Measurements from ENCODE around the gene SUMO1.

- TF ChIP-seq EZH2 (IDR thresholded peaks at IDR 0.05; ENCODE audit: low read depth), result no peak
- TF ChIP-seq, protein P1, sequence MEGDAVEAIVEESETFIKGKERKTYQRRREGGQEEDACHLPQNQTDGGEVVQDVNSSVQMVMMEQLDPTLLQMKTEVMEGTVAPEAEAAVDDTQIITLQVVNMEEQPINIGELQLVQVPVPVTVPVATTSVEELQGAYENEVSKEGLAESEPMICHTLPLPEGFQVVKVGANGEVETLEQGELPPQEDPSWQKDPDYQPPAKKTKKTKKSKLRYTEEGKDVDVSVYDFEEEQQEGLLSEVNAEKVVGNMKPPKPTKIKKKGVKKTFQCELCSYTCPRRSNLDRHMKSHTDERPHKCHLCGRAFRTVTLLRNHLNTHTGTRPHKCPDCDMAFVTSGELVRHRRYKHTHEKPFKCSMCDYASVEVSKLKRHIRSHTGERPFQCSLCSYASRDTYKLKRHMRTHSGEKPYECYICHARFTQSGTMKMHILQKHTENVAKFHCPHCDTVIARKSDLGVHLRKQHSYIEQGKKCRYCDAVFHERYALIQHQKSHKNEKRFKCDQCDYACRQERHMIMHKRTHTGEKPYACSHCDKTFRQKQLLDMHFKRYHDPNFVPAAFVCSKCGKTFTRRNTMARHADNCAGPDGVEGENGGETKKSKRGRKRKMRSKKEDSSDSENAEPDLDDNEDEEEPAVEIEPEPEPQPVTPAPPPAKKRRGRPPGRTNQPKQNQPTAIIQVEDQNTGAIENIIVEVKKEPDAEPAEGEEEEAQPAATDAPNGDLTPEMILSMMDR (conservative IDR thresholded peaks at IDR 0.05), result no peak
Observed at GRCh38 chr2:202193881-202194353, 44.5 kb downstream of the SUMO1 start.
